ENCODE results near the gene AFM. TPM values are rescaled to one million over a fixed set of nuclear protein-coding genes. Genes with fewer than 3 reads are reported as not detected.

Gene AFM
- total and polyA plus RNA-seq, 9 donors = 0.10 to 0.12 TPM; not detected in 7

DNA sequence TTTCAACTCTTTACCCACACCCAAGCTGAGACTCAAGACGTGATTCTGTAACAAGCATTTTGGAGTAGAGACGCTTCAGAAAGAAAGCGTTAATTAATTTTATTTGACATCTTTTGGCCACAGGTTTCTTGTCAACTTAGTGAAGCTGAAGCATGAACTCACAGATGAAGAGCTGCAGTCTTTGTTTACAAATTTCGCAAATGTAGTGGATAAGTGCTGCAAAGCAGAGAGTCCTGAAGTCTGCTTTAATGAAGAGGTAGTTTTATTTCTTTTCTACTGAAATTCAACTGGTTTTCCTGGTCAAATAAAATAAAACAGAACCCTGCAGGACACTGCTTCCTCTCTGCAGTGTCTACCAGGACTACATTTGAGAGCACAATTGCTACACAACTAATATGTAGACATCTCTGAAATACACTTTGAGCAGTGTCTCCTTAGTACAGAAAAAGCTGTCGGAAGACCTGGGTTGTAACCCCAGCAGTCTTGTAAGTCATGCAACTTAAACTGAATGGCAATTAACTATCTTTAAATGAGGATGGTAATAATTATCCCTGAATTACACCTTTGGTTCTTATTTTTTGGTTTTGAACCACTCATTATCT lies 20.2 kb downstream of the AFM start:
- Histone ChIP-seq H3K4me3 (ENCODE audit: low read length) (no peak overlapping the region), H3K9me3 (replicated peaks; ENCODE audit: control insufficient read depth, low read depth, low read length) (no peaks in the 10 kb centered on the region), H3K36me3 (ENCODE audit: control insufficient read depth, insufficient read depth, low read length) (no peaks in the 10 kb centered on the region), H3K27ac (ENCODE audit: low read length) (no peak overlapping the region), H3K4me1 (ENCODE audit: control insufficient read depth, insufficient read depth, low read length) (no peaks in the 10 kb centered on the region), H3K27me3 (ENCODE audit: control insufficient read depth, insufficient read depth, low read length) (no peaks in the 10 kb centered on the region)
- no peak for DNase-seq
- 90% methylated on average over 2 of the region's 5 CpGs for WGBS (ENCODE audit: insufficient coverage)

DNA sequence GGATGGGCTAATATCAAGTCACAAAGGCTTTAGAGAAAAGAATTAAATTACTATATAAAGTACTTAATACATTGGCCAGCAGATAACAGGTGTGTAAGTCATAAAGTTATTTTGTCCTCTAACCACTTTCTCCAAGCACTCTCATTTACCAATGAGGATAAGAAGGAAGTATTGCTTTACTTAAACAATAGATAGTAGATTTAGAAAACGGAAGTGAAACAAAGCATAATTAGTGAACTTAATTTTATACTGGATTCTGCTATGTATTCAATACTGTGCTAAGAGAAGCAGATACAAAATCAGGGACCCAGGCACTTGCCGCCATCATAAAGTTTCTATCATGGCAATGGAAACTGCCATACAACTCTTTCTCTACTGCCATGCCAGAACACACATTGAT lies 24.0 kb downstream of the AFM start:
- no peaks in the 10 kb centered on the region for H3K9me3 ChIP-seq (replicated peaks; ENCODE audit: control insufficient read depth, low read depth, low read length)
- WGBS (ENCODE audit: insufficient coverage) = no CpG with 5 or more reads among the region's 2 CpGs
- no peak overlapping the region for H3K27ac ChIP-seq (ENCODE audit: low read length)
- no peaks in the 10 kb centered on the region for H3K36me3 ChIP-seq (ENCODE audit: control insufficient read depth, insufficient read depth, low read length)
- H3K27me3 ChIP-seq (ENCODE audit: control insufficient read depth, insufficient read depth, low read length) = no peaks in the 10 kb centered on the region
- H3K4me3 ChIP-seq (ENCODE audit: low read length) = no peak overlapping the region
- no peaks in the 10 kb centered on the region for H3K4me1 ChIP-seq (ENCODE audit: control insufficient read depth, insufficient read depth, low read length)
- no peak for DNase-seq

DNA sequence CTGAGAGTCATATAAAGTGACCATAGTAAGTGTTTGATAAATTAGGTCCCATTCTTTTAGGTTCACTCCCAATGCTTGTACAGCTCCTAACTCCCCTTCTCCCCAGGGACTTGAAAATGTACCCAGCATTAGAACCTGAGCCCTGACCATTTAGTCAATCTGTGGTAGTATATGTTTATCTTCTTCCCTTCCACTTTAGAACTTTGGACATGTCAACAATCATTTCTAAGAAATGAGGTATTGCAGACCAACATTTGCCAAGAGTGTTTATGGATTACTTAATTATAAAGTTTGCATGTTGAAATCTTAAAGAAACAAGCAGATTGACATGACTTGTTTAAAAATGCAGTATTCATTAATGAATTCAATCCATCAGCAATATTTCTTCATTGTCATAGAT lies 26.0 kb downstream of the AFM start:
- Histone ChIP-seq H3K36me3 (ENCODE audit: control insufficient read depth, insufficient read depth, low read length) (no peaks in the 10 kb centered on the region), H3K9me3 (replicated peaks; ENCODE audit: control insufficient read depth, low read depth, low read length) (no peaks in the 10 kb centered on the region), H3K27ac (ENCODE audit: low read length) (no peak overlapping the region), H3K4me1 (ENCODE audit: control insufficient read depth, insufficient read depth, low read length) (no peaks in the 10 kb centered on the region), H3K4me3 (ENCODE audit: low read length) (no peak overlapping the region), H3K27me3 (ENCODE audit: control insufficient read depth, insufficient read depth, low read length) (no peaks in the 10 kb centered on the region)
- no peak for DNase-seq

DNA sequence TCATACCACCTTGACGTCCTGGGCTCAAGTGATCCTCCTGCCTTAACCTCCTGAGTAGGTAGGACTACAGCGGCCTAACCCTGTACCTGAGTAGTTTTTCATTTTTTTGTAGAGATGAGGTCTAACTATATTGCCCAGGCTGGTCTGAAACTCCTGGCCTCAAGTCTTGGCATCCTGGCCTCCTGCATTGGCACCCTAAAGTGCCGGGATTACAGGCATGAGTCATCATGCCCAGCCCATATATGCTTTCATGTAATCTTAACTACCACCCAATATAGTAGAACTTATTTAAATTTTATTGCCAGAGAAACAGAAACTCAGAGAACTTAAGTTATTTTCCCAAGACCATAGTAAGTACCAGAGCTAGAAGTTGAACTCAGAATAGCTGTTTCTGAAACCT lies 27.1 kb downstream of the AFM start:
- H3K27ac ChIP-seq (ENCODE audit: low read length) = no peak overlapping the region
- H3K27me3 ChIP-seq (ENCODE audit: control insufficient read depth, insufficient read depth, low read length) = no peaks in the 10 kb centered on the region
- no peak for DNase-seq
- WGBS (ENCODE audit: insufficient coverage) = 100% methylated on average over 1 of the region's 3 CpGs
- no peaks in the 10 kb centered on the region for H3K36me3 ChIP-seq (ENCODE audit: control insufficient read depth, insufficient read depth, low read length)
- no peaks in the 10 kb centered on the region for H3K9me3 ChIP-seq (replicated peaks; ENCODE audit: control insufficient read depth, low read depth, low read length)
- no peak overlapping the region for H3K4me3 ChIP-seq (ENCODE audit: low read length)
- no peaks in the 10 kb centered on the region for H3K4me1 ChIP-seq (ENCODE audit: control insufficient read depth, insufficient read depth, low read length)

DNA sequence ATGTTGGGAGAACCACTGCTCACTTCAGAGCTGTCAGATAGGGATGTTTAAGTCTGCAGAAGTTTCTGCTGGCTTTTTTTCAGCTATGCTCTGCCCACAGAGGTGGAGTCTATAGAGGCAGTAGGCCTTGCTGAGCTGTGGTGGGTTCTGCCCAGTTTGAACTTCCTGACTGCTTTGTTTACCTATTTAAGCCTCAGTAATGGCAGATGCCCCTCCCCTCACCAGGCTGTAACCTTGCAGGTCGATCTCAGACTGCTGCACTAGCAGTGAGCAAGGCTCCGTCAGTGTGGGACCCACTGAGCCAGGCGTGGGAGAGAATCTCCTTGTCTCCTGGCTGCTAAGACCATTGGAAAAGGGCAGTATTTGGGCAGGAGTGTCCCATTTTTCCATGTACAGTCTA lies 36.8 kb downstream of the AFM start:
- WGBS (ENCODE audit: insufficient coverage) = no CpG with 5 or more reads among the region's 3 CpGs

DNA sequence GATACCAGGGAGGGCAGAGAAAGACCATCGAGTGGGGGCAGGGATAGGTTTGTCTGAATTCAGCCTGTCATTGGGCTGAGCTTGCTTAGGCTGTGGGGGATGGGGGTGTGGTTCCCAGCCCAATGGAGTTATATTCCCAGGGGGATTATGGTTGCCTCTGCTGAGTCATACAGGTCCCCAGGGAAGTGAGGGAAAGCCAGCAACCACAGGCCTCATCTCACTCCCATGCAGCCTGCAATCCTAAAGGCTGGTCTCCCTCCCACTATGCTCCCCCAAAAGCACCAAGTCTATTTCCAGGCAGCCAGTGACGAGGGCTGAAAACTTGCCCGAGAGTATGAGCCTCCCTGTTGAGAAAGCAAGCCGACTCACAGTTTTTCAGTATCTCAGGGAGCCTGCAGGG lies 39.3 kb downstream of the AFM start:
- Histone ChIP-seq H3K27me3 (ENCODE audit: control insufficient read depth, insufficient read depth, low read length) (no peaks in the 10 kb centered on the region), H3K4me3 (ENCODE audit: low read length) (no peak overlapping the region), H3K9me3 (replicated peaks; ENCODE audit: control insufficient read depth, low read depth, low read length) (no peaks in the 10 kb centered on the region), H3K27ac (ENCODE audit: low read length) (no peak overlapping the region), H3K4me1 (ENCODE audit: control insufficient read depth, insufficient read depth, low read length) (no peaks in the 10 kb centered on the region), H3K36me3 (ENCODE audit: control insufficient read depth, insufficient read depth, low read length) (no peaks in the 10 kb centered on the region)
- WGBS (ENCODE audit: insufficient coverage) = 50% methylated on average over 1 of the region's 4 CpGs
- DNase-seq = no peak

More for the DNA sequence above, 36.8 kb downstream of the AFM start:
- no peak overlapping the region for H3K4me3 ChIP-seq (ENCODE audit: low read length)
- no peaks in the 10 kb centered on the region for H3K36me3 ChIP-seq (ENCODE audit: control insufficient read depth, insufficient read depth, low read length)
- no peaks in the 10 kb centered on the region for H3K9me3 ChIP-seq (replicated peaks; ENCODE audit: control insufficient read depth, low read depth, low read length)
- no peaks in the 10 kb centered on the region for H3K27me3 ChIP-seq (ENCODE audit: control insufficient read depth, insufficient read depth, low read length)
- no peak overlapping the region for H3K27ac ChIP-seq (ENCODE audit: low read length)
- no peaks in the 10 kb centered on the region for H3K4me1 ChIP-seq (ENCODE audit: control insufficient read depth, insufficient read depth, low read length)
- DNase-seq = no peak

DNA sequence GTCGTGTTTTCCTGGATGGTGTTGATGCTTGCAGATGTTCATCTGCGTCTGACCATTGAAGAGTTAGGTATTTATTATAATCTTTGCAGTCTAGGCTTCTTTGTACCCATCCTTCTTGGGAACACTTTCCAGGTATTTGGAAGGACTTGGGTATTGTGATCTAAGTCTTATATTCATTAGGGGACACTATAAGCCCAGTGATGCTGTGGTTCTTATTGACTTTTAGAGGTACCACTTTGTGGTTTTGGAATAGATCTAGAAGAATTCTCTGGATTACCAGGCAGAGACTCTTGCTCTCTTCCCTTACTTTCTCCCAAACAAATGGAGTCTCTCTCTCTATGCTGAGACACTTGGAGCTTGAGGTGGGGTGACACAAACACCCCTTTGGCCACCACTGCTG lies 41.6 kb downstream of the AFM start:
- H3K4me1 ChIP-seq (ENCODE audit: control insufficient read depth, insufficient read depth, low read length) = no peaks in the 10 kb centered on the region
- WGBS (ENCODE audit: insufficient coverage) = no CpG with 5 or more reads among the region's 2 CpGs
- no peaks in the 10 kb centered on the region for H3K9me3 ChIP-seq (replicated peaks; ENCODE audit: control insufficient read depth, low read depth, low read length)
- H3K27me3 ChIP-seq (ENCODE audit: control insufficient read depth, insufficient read depth, low read length) = no peaks in the 10 kb centered on the region
- no peak overlapping the region for H3K4me3 ChIP-seq (ENCODE audit: low read length)
- H3K27ac ChIP-seq (ENCODE audit: low read length) = no peak overlapping the region
- DNase-seq = no peak
- no peaks in the 10 kb centered on the region for H3K36me3 ChIP-seq (ENCODE audit: control insufficient read depth, insufficient read depth, low read length)

DNA sequence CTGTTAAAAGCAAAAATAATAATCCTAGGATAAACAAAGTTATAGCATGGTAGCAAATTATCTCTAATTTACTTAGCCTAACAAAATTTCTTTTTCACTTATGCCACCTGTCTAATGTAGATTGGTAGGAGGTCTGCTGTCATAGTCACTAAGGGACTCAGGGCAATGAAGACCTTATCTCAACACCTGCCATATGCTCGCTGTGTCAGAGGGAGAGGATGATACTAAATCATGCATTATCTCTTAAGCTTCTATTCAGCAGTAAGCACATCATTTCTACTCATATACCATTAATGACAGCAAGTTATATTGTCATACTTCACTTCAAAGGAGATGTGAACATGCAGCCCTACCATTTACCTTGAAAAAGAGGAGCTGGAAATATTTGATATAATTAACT lies 44.1 kb downstream of the AFM start:
- no CpG with 5 or more reads among the region's 1 CpG for WGBS (ENCODE audit: insufficient coverage)
- H3K27ac ChIP-seq (ENCODE audit: low read length) = no peak overlapping the region
- H3K4me1 ChIP-seq (ENCODE audit: control insufficient read depth, insufficient read depth, low read length) = no peaks in the 10 kb centered on the region
- H3K9me3 ChIP-seq (replicated peaks; ENCODE audit: control insufficient read depth, low read depth, low read length) = no peaks in the 10 kb centered on the region
- H3K27me3 ChIP-seq (ENCODE audit: control insufficient read depth, insufficient read depth, low read length) = no peaks in the 10 kb centered on the region
- H3K4me3 ChIP-seq (ENCODE audit: low read length) = no peak overlapping the region
- no peak for DNase-seq
- H3K36me3 ChIP-seq (ENCODE audit: control insufficient read depth, insufficient read depth, low read length) = no peaks in the 10 kb centered on the region

DNA sequence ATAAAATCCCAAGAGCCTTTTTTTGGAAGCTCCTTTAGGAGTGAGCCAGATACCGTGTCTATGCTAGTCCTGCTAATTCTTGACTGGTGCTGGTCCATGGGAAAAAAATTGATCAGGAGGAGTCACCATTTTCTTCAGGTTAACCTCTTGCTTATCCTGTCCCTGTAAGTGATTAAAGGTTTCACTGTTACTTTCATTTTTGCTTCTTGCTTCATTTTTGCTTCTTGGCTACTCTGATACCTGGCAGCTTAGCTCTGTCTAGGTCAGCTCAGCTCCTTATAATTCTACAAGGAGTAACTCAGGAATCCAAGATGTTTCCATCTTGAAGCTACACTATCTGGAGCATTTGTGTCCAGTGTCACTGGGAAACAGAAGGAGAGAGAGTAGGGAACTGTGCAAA lies 45.7 kb downstream of the AFM start:
- no peak overlapping the region for H3K27ac ChIP-seq (ENCODE audit: low read length)
- H3K4me3 ChIP-seq (ENCODE audit: low read length) = no peak overlapping the region
- no peaks in the 10 kb centered on the region for H3K9me3 ChIP-seq (replicated peaks; ENCODE audit: control insufficient read depth, low read depth, low read length)
- H3K4me1 ChIP-seq (ENCODE audit: control insufficient read depth, insufficient read depth, low read length) = no peaks in the 10 kb centered on the region
- 50% methylated on average over 1 of the region's 1 CpG for WGBS (ENCODE audit: insufficient coverage)
- no peaks in the 10 kb centered on the region for H3K36me3 ChIP-seq (ENCODE audit: control insufficient read depth, insufficient read depth, low read length)
- H3K27me3 ChIP-seq (ENCODE audit: control insufficient read depth, insufficient read depth, low read length) = no peaks in the 10 kb centered on the region
- no peak for DNase-seq

DNA sequence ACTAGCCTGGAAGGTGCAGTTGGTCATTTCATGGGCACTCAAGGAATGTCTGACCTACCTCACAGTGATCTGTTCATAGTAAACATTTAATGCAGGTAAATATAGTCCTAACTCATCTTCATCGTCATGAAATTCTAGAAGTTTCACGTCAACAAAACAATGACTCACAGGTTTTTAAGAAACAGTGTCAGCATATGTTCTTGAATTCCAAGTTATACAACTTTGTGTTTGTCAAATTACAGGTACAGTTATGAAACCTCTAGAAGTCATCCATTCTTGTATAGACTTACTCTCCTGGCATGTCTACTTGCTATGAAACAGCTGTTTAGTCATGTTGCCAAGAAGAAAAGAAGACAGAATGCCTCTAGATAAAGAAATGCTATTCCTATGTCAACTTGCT lies 46.6 kb downstream of the AFM start:
- DNase-seq = no peak
- no CpG with 5 or more reads among the region's 2 CpGs for WGBS (ENCODE audit: insufficient coverage)
- Histone ChIP-seq H3K4me3 (ENCODE audit: low read length) (no peak overlapping the region), H3K36me3 (ENCODE audit: control insufficient read depth, insufficient read depth, low read length) (no peaks in the 10 kb centered on the region), H3K9me3 (replicated peaks; ENCODE audit: control insufficient read depth, low read depth, low read length) (no peaks in the 10 kb centered on the region), H3K27me3 (ENCODE audit: control insufficient read depth, insufficient read depth, low read length) (no peaks in the 10 kb centered on the region), H3K4me1 (ENCODE audit: control insufficient read depth, insufficient read depth, low read length) (no peaks in the 10 kb centered on the region), H3K27ac (ENCODE audit: low read length) (no peak overlapping the region)
